Heart left ventricle (tissue), 16 donors: ENCODE results near the gene MKNK1. TPM values are rescaled to one million over a fixed set of nuclear protein-coding genes. Genes with fewer than 3 reads are reported as not detected.
A peak's percentile ranks its signal among the peaks of the same experiment; 100 is the strongest.

Experiments used
- ATAC-seq, 4 donors: fragments of 200-7000 bp; cut with Tn5 transposase; one replicate each; pipeline ENCODE4 v1.9.1; 2020 to 2022; ENCODE audit warnings: moderate library complexity in 4 of 4, mild to moderate bottlenecking in 3 of 4, moderate number of reproducible peaks in 1 of 4
- DNase-seq, 5 donors: peaks; one replicate each; pipeline ENCODE4 v3.0.0-alpha.2; 2020
- H3K27ac ChIP-seq, 12 donors: fragments of 200-600 bp; sonication (generic) in 4 of 12; one replicate each; pipeline versions ENCODE4 v1.5.0 to v1.8.0; 2016 to 2022; ENCODE audit warnings: mild to moderate bottlenecking in 2 of 12
- H3K27me3 ChIP-seq, 9 donors: fragments of 200-600 bp; sonication (generic) in 2 of 9; one replicate each; pipeline versions ENCODE4 v1.5.1 to v1.8.0; 2016 to 2022; ENCODE audit warnings: mild to moderate bottlenecking in 3 of 9
- H3K36me3 ChIP-seq, 9 donors: fragments of 200-600 bp; sonication (generic) in 2 of 9; one replicate each; pipeline versions ENCODE4 v1.5.0 to v1.8.0; 2018 to 2022; ENCODE audit warnings: mild to moderate bottlenecking in 2 of 9
- H3K4me1 ChIP-seq, 12 donors: fragments of 200-600 bp; sonication (generic) in 4 of 12; one replicate each; pipeline versions ENCODE4 v1.5.0 to v1.8.0; 2016 to 2022; ENCODE audit warnings: mild to moderate bottlenecking in 3 of 12
- H3K4me3 ChIP-seq, 12 donors: fragments of 200-600 bp; sonication (generic) in 4 of 12; one replicate each; pipeline versions ENCODE4 v1.5.0 to v1.8.0; 2017 to 2022; ENCODE audit warnings: mild to moderate bottlenecking in 9 of 12, moderate library complexity in 4 of 12
- H3K9me3 ChIP-seq, 12 donors: fragments of 200-600 bp; sonication (generic) in 4 of 12; one replicate each; pipeline versions ENCODE4 v1.5.0 to v1.8.0; 2016 to 2022; ENCODE audit warnings: mild to moderate bottlenecking in 1 of 12
- CTCF ChIP-seq, 12 donors: fragments of 200-600 bp; sonication (generic) in 4 of 12; IDR thresholded peaks; one replicate each; pipeline versions ENCODE4 v1.5.0 to v1.8.0; 2018 to 2022; ENCODE audit warnings: antibody characterized with exemption in 12 of 12, mild to moderate bottlenecking in 5 of 12
- POLR2A ChIP-seq, 2 donors: fragments of 450-650 bp; IDR thresholded peaks; one replicate each; pipeline ENCODE4 v1.6.1; 2017; ENCODE audit warnings: antibody characterized with exemption in 2 of 2, mild to moderate bottlenecking in 2 of 2, moderate library complexity in 2 of 2
- WGBS, 4 donors: extraction: QIAGEN DNeasy Blood & Tissue Kit in 2 of 4; methylation state at CpG; one replicate each; pipeline versions ENCODE4 v1.1.5 to v1.1.7; 2013 to 2018; 5-methylcytosine and 5-hydroxymethylcytosine counted together
- intact Hi-C, 10 donors: fragments of 100-400 bp; cut with DNase I; formaldehyde crosslinking; loops; one replicate each; pipeline versions ENCODE4 v1.11.1 to v1.14.2; 2022
- polyA plus RNA-seq, 2 donors: library from polyadenylated mRNA; stranded (reverse); fragments of 200-250 nt; gene quantifications; one replicate each; pipeline ENCODE4 v1.2.3, GENCODE V29; 2013
- total RNA-seq, 9 donors: library from RNA; depleted of rRNA in 2 of 9; stranded (reverse); fragments of >200 nt in 2 of 9; fragmentation: NEBNext Ultra II Directional in 3 of 9; extraction: Animal tissue kit (Norgen Biotek cat#: 25700) in 3 of 9; gene quantifications; one replicate each; pipeline versions ENCODE4 v1.1.0 to v1.2.4, GENCODE V29; 2016 to 2023
- donor health status: ischemic (EF 13 %, LVEDD 7.1; RV severe dilation, severe dysfunction).
- donor health status: healthy with polysubstance abuse.
- donor health status: DM: no; HTN: yes; CAD: no.
- donor health status: DM: no; HTN: no; CAD: no.
- donor health status: ischemic (EF 25% LVEDD 6.9; RV normal size, moderate dysfunction).
- donor health status: ischemic (EF 25% LVEDD 5.7; RV mildly dilated, moderate dysfunction).
- donor health status: healthy.
- donor health status: DM: yes; HTN: yes; CAD: no.
- donor health status: ischemic (EF 35%, LVEDD 5.7; RV mildly dilated, moderate dysfunction).
- donor health status: nonischemic (EF 11% LVEDD 7.7; RV severe dilation, severe dysfunction).
- donor health status: DM: yes; HTN: yes; CAD: no.
- donor health status: PGD.
- donor health status: ischemic (EF 29% LVEDD 5.4; RV normal size, mild dysfunction).
- donor health status: nonischemic (EF 23%, LVEDD 6.1; RV moderate dilation, normal function).

The MKNK1 gene
- total and polyA plus RNA-seq, 11 donors = 23.1 to 77.6 (median 35.3) TPM

GRCh38 chr1:46527474-46528296, 76.4 kb downstream of the MKNK1 start:
- peaks cover 0 to 68% (median 17%) of the 10 kb centered on the region in 9 donors for H3K27me3 ChIP-seq
- WGBS, 4 donors = 25 to 27% (median 26%) methylated on average over 3 of the region's 3 CpGs
- TF ChIP-seq CTCF (IDR thresholded peaks at IDR 0.05) (peak; percentile 82 to 94 (median 90)), POLR2A (IDR thresholded peaks at IDR 0.05) (no peak)

GRCh38 chr1:46526691-46527291, 77.3 kb downstream of the MKNK1 start:
- no peaks in the 10 kb centered on the region for H3K9me3 ChIP-seq
- no peak overlapping the region for H3K4me3 ChIP-seq
- intact Hi-C loops = loop anchor here in 6 of 10 donors (1.0 to 10.0 kb wide), 7 partner anchors 48 to 124 kb away; no protein-coding TSS in a partner anchor
- H3K27me3 ChIP-seq = peaks cover 0 to 60% (median 17%) of the 10 kb centered on the region in 9 donors
- DNase-seq = peak in 1 of 5 donors; percentile 14
- no peak for ATAC-seq
- TF ChIP-seq CTCF (IDR thresholded peaks at IDR 0.05) (no peak), POLR2A (IDR thresholded peaks at IDR 0.05) (no peak)
- no peaks in the 10 kb centered on the region for H3K36me3 ChIP-seq
- WGBS, 4 donors = 47 to 56% (median 51%) methylated on average over 12 to 14 of the region's 14 CpGs
- no peak overlapping the region for H3K27ac ChIP-seq
- peaks cover 0 to 14% (median 1%) of the 10 kb centered on the region in 12 donors for H3K4me1 ChIP-seq

More at GRCh38 chr1:46527474-46528296, 76.4 kb downstream of the MKNK1 start:
- DNase-seq (peak; percentile 71 to 86 (median 76)), ATAC-seq (peak; percentile 68 to 88 (median 80))
- no peak overlapping the region for H3K27ac ChIP-seq
- H3K4me3 ChIP-seq = no peak overlapping the region
- H3K36me3 ChIP-seq = no peaks in the 10 kb centered on the region
- no peaks in the 10 kb centered on the region for H3K9me3 ChIP-seq
- peaks cover 0 to 9% (median under 1%) of the 10 kb centered on the region in 12 donors for H3K4me1 ChIP-seq
- intact Hi-C loops = loop anchor here (1.0 to 10.0 kb wide), 12 partner anchors 49 to 125 kb away; no protein-coding TSS in a partner anchor

- 41 to 61% (median 46%) methylated on average over 16 to 17 of the region's 17 CpGs for WGBS, 4 donors
- TF ChIP-seq CTCF (IDR thresholded peaks at IDR 0.05) = no peak
- no peak for TF ChIP-seq POLR2A (IDR thresholded peaks at IDR 0.05)
- DNase-seq = peak in 1 of 5 donors; percentile 40
- H3K4me3 ChIP-seq = no peak overlapping the region
- no peaks in the 10 kb centered on the region for H3K9me3 ChIP-seq
- H3K27me3 ChIP-seq = peaks cover 0 to 57% (median 17%) of the 10 kb centered on the region in 9 donors
- intact Hi-C loops = loop anchor here in 6 of 10 donors (2.0 to 10.0 kb wide), 6 partner anchors 47 to 123 kb away; no protein-coding TSS in a partner anchor
- no peak for ATAC-seq
- H3K27ac ChIP-seq = no peak overlapping the region
- H3K36me3 ChIP-seq = no peaks in the 10 kb centered on the region
- H3K4me1 ChIP-seq = peaks cover 0 to 16% (median 1%) of the 10 kb centered on the region in 12 donors
Measured at GRCh38 chr1:46526013-46526690, 77.9 kb downstream of the MKNK1 start.
